PC-3 (cell line): ENCODE data around the gene OTOR.

Source experiments
- EZH2 ChIP-seq: fragments of 300-600 bp; sonication (generic); IDR thresholded peaks from one replicate; pipeline ENCODE4 v1.6.1; 2017; ENCODE audit warnings: antibody characterized with exemption, mild to moderate bottlenecking, low read length; ENCODE audit not compliant: unreplicated experiment
- EZH2phosphoT487 ChIP-seq: fragments of 300-600 bp; sonication (generic); IDR thresholded peaks from 2 replicates; pipeline ENCODE4 v1.6.1; 2018; ENCODE audit warnings: mild to moderate bottlenecking, antibody characterized with exemption, low read length, borderline replicate concordance
- TF ChIP-seq, protein P1 (sequence below): fragments of 300-600 bp; sonication (generic); conservative IDR thresholded peaks from 2 replicates; pipeline ENCODE4 v1.5.1; 2017; ENCODE audit warnings: antibody characterized with exemption, low read depth, mild to moderate bottlenecking, low read length

DNA sequence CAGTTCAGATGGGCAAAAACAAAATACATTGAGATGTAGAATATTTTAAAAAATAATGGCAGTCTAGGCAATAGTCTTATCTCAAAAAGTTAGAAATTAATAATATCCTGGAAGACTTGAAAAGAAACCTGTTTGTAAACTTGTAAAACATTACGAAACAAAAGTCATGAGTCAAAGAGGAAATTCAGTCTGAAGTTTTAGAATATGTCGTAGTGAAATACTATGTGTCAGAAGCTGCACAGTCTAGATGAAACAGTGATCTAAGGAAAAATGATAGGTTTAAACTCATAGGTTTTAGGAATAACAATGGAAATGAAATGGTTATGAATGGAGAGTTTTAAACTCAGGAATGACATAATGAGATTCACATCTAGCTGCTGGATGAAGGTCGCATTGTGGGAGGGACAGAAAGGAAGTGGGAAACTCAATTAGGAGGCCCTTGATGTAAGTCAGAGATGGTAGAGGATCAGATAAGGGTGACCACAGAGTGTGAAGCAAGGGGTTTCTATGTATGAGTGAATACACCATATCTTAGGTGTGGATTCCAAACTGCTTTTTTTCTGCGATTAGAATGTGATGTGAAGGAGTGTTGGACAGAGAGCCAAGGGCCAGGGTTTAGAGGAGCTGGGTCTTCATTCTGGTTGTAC lies 15.5 kb upstream of the OTOR start:
- TF ChIP-seq, protein P1, sequence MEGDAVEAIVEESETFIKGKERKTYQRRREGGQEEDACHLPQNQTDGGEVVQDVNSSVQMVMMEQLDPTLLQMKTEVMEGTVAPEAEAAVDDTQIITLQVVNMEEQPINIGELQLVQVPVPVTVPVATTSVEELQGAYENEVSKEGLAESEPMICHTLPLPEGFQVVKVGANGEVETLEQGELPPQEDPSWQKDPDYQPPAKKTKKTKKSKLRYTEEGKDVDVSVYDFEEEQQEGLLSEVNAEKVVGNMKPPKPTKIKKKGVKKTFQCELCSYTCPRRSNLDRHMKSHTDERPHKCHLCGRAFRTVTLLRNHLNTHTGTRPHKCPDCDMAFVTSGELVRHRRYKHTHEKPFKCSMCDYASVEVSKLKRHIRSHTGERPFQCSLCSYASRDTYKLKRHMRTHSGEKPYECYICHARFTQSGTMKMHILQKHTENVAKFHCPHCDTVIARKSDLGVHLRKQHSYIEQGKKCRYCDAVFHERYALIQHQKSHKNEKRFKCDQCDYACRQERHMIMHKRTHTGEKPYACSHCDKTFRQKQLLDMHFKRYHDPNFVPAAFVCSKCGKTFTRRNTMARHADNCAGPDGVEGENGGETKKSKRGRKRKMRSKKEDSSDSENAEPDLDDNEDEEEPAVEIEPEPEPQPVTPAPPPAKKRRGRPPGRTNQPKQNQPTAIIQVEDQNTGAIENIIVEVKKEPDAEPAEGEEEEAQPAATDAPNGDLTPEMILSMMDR = no peak
- TF ChIP-seq EZH2phosphoT487 (no peak), EZH2 (no peak)
